ENCODE results near the gene GPBP1. TPM values are rescaled to one million over a fixed set of nuclear protein-coding genes. Genes with fewer than 3 reads are reported as not detected.

The GPBP1 gene
- total and polyA plus RNA-seq, 2 of the 4 experiments (the other 2 are of a cell fraction) = 24.3 to 29.2 TPM

GRCh38 chr5:57258052-57258451 is 84.2 kb downstream of the GPBP1 start:
- no peak overlapping the region for H3K56ac ChIP-seq (ENCODE audit: extremely low read depth, insufficient read depth, low read length)
- peaks cover 22% of the 10 kb centered on the region for H3K36me3 ChIP-seq (ENCODE audit: control insufficient read depth, insufficient read depth, low read length)
- no TSS peak for BruUV-seq (replicated peaks)
- H3K23ac ChIP-seq (ENCODE audit: low read depth, low read length) = no peak overlapping the region
- no peak overlapping the region for H2BK20ac ChIP-seq (ENCODE audit: low read depth, low read length)
- dilution Hi-C loops (cut with HindIII; ENCODE audit: low sequenced_read_pairs, unreplicated experiment) (no loop called here), in situ Hi-C loops (cut with MboI; ENCODE audit: low sequenced_read_pairs) (no loop called here), intact Hi-C loops (cut with micrococcal nuclease) (no loop called here)
- H3K4me2 ChIP-seq (ENCODE audit: low read depth, low read length) = no peak overlapping the region
- ChIA-PET CTCF (no interaction called here), POLR2A (ENCODE audit: unreplicated experiment) (no interaction called here)
- no peak overlapping the region for H2AFZ ChIP-seq (replicated peaks; ENCODE audit: low read length, poor library complexity)
- H3K9me1 ChIP-seq (ENCODE audit: insufficient read depth, low read length) = peaks cover 3% of the 10 kb centered on the region; the same call in 1 of the 2 replicates
- no peak overlapping the region for H3K14ac ChIP-seq (replicated peaks; ENCODE audit: low read depth, low read length)
- no peaks in the 10 kb centered on the region for H3K9me3 ChIP-seq (ENCODE audit: control insufficient read depth, insufficient read depth, low read length)
- no peak overlapping the region for H4K91ac ChIP-seq (ENCODE audit: insufficient read depth, low read depth, low read length)
- peaks cover 5% of the 10 kb centered on the region for H3K4me1 ChIP-seq (ENCODE audit: control insufficient read depth, insufficient read depth, low read length)
- H3K4me3 ChIP-seq (ENCODE audit: insufficient read depth, low read depth, low read length) = no peak overlapping the region
- no peak overlapping the region for H3K27ac ChIP-seq (ENCODE audit: insufficient read depth, low read length)
- H3K18ac ChIP-seq (ENCODE audit: low read depth, low read length) = no peak overlapping the region
- H3K9ac ChIP-seq (ENCODE audit: low read depth, low read length) = no peak overlapping the region
- H2BK120ac ChIP-seq (ENCODE audit: low read depth, low read length) = no peak overlapping the region
- H2AK5ac ChIP-seq (ENCODE audit: low read depth, low read length) = no peak overlapping the region
- no peak overlapping the region for H2BK15ac ChIP-seq (ENCODE audit: low read depth, low read length)
- no peak overlapping the region for H4K8ac ChIP-seq (ENCODE audit: low read depth in 2 of 2, low read length in 2 of 2)
- H3K79me1 ChIP-seq (ENCODE audit: low read depth in 1 of 2, low read length in 2 of 2) = peaks cover 0 to 19% of the 10 kb centered on the region in 2 experiments; a peak in 3 of 4 replicates
- no peaks in the 10 kb centered on the region for H3K27me3 ChIP-seq (ENCODE audit: control insufficient read depth, insufficient read depth, low read length)
- DNase-seq (no peak), ATAC-seq (ENCODE audit: low read depth) (no peak)
- no peak for TF ChIP-seq SMC3 (IDR thresholded peaks at IDR 0.05; ENCODE audit: low read depth, low read length)
- TF ChIP-seq FOS (IDR thresholded peaks at IDR 0.05; ENCODE audit: low read depth, low read length) = no peak
- TF ChIP-seq RAD21 (IDR thresholded peaks at IDR 0.05; ENCODE audit: low read length) = no peak
- no peak for TF ChIP-seq BHLHE40 (IDR thresholded peaks at IDR 0.05; ENCODE audit: low read depth, low read length)
- TF ChIP-seq MXI1 (IDR thresholded peaks at IDR 0.05; ENCODE audit: borderline replicate concordance, low read depth, low read length) = no peak
- 0 out of 2 replicates have a peak, but pooled peaks have one; percentile 24 for TF ChIP-seq CEBPB (IDR thresholded peaks at IDR 0.05; ENCODE audit: low read depth, low read length)
- TF ChIP-seq CTCF (conservative IDR thresholded peaks at IDR 0.05; ENCODE audit: low read depth, low read length) = no peak
- no peak for TF ChIP-seq NFE2L2 (IDR thresholded peaks at IDR 0.05; ENCODE audit: low read depth, low read length)
- no peak for TF ChIP-seq RFX5 (IDR thresholded peaks at IDR 0.05; ENCODE audit: low read depth, low read length)
- WGBS, 2 experiments (ENCODE audit: extremely low coverage in 2 of 2, insufficient read length in 1 of 2) = 80% methylated on average over 1 of the region's 4 CpGs; no CpG with 5 or more reads in 1 of the 2 experiments
- H4K5ac ChIP-seq (ENCODE audit: low read depth, low read length) = no peak overlapping the region
- H2BK5ac ChIP-seq (ENCODE audit: low read depth, low read length, poor library complexity, severe bottlenecking) = no peak overlapping the region
- H4K20me1 ChIP-seq (ENCODE audit: insufficient read depth, low read length) = no peaks in the 10 kb centered on the region; the same call in none of the 2 replicates
- no peak overlapping the region for H3K4ac ChIP-seq (ENCODE audit: low read depth, low read length)
- H2AK9ac ChIP-seq (replicated peaks; ENCODE audit: low read depth, low read length, poor library complexity) = no peak overlapping the region
